GM19372 (cell line): ENCODE data around the gene MYOM1.
"Not testable (repeated sequence)": the region's sequence is repeated elsewhere in the genome, so short reads cannot be mapped to it uniquely, and the experiment has no call there.

Experiments
- ATAC-seq: cut with Tn5 transposase; IDR thresholded peaks from one replicate; pipeline ENCODE4 v1.9.1; 2021; ENCODE audit warnings: mild to moderate bottlenecking, low read depth, moderate library complexity; ENCODE audit not compliant: unreplicated experiment

MYOM1 gene

DNA sequence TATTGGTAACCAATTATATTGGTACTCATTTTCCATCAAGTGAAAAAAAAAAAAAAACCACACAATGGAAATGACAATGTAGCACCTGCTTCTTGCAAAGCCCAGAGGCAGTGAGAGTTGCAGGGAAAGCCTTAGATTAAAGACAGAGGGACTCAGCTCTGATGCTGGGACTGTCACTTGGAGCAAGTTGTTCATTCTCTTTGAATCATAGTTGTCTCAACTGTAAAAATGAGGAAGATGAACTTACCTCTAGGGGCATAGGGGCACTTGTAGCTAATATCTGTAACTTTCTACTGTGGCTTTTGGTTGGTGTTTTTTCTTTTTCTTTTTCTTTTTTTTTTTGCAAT lies 125.5 kb downstream of the MYOM1 start:
- no peak for ATAC-seq

DNA sequence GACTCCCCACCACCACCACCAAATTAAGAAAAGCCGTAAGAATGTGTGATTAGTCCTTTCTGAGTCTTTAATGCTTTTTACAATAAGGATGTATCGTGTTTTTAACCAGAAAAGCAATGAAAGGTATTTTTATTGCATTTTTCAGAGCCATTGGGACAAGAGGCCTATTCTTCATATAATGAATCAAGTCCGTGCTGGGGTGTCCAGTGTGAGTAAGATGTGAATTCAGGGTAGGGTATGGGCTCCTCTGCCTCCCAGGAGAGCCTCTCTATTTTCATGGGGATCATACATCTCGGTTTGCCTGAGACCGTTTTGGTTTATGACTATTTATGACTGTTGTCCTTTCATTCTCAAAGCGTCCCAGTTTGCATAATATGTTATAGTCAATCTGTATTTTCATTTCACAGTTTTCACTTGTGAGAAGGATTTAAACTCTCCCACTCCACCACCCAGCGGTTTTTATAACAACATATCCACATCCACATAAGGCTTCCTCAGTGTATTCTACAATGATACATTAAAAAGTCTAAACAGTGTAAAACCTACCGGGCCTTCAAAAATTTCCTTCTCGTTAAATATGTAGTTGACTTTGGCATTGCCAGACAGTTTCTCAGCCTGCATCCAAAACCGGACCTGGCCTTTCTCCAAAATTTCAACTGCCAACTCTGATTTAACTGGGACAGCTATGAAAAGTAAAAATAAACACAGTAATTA lies 126.0 kb downstream of the MYOM1 start:
- no peak for ATAC-seq

DNA sequence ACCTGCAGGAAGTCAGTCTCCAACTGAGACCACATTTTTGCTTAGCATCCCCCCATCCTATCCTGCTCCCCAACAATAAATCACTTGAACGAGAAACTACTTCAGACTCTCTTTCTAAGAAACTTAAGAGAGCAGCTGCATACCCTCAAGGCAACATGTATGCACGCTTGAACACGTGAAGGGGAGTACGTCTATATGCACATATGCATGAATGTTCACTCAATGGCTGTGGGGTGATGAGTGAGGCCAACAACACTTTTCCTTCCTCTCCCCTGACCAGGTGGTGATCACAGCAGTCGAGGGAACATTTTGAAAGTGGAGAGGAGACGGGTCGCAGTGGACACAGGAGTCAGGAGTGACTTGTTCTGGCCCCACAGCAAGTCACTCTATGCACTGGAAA lies 127.0 kb downstream of the MYOM1 start:
- ATAC-seq = no peak

DNA sequence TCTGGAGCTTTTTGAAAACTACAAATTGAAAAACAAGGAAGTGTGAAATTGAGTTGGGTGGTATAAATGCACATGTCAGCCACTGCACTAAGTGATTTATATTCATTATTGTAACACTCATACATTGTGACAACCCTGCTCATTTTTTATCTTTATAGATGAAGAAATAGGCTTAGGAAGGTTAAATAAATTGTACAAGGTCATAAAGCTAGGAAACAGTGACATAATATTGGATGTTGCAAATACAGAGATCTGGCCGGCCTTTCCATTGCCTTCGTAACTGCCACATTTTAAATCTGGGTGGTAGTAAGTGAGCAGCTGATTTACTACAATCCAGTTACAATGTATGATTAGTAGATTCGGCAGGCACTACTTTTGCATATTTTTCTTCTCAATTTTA lies 130.2 kb downstream of the MYOM1 start:
- no peak for ATAC-seq

DNA sequence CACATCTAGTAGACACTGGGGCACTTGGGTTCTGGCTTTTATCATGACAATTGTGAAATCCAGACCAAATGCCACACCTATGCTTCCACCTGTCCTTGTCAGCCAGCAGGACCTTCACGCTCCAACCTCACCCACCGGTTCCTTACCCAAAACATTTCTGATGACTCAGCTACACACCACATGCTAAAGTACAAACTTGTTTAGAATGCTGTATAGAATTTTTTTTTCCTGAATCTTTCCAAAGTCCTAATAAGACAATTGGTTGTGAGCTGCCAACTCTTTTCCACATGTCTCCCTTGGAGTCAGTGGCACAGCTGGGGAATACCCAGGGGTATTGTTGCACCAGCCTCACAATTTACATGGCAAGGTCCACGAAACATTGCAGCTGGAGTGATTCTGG lies 131.3 kb downstream of the MYOM1 start:
- no peak for ATAC-seq

DNA sequence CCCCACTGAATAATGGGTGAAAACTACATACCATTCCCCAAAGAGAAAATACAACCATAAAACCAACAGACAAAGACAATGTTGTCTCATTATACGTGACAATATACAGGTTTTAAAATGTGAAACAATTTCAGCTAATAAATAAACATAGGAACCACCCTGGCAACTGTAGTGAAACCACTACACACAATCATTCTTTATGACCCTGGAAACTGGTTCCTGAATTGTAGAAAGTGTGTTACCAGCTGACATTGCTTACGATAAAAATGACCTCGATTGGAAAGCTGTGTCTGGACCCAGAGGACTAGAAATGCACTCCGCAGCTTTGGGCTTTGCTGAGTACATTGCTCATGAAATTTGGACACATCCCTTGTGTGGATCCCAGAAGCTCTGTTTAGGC lies 132.9 kb downstream of the MYOM1 start:
- ATAC-seq = no peak

DNA sequence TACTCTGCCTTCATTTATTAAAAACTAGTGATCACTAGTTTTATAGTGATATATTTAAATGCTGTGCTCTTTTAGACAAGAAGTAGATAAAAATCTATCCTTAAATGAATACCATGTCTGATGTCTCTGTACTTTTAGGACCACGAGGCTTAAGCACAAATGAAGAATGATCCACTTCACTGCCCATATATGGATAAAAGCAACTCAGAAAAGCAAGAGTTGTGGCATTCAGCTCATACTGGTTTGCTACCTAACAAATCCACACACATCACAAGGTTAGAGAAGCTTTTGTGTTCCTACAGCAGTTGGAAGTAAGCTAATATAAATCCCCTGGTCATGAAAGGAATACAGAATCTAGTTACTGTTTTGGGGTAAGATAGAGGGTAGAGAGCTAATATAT lies 134.2 kb downstream of the MYOM1 start:
- ATAC-seq = no peak

DNA sequence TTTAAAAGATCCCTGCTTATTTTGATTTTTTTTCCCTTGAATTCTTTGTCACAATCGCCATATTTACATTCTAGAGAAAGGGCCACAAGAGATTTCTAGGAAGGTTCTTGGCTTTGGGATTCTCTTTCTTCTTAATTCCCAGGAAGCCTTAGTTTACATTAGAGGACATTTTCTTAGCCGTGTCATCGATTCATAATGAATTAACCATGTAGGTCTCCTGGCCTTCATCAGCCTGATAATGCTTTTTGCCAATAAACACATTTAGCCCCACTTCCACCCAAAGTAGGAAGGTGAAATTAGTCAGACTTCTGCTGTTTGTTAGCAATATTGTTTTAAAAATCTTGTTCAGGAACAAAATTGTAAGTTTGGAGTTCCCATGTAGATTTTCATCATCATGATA lies 135.6 kb downstream of the MYOM1 start:
- ATAC-seq = no peak

DNA sequence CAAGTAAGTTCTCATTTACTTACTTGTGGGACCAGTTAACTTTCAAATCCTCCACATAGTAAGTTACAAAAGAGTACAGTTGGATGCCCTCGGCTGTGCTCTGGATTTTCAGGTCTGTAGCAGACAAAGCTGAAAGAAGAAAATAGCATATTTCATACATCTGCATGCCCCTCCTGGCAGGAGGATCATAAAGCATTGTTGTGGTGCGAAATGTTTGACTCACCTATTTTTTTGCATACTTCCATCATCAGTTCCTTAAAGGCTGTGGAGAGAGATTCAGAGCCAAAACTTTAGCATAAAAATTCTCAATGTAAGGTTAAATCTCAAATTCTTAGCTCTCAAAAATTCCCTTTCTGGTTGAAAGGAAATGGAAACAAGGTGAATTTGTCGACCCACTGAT lies 136.0 kb downstream of the MYOM1 start:
- no peak for ATAC-seq

DNA sequence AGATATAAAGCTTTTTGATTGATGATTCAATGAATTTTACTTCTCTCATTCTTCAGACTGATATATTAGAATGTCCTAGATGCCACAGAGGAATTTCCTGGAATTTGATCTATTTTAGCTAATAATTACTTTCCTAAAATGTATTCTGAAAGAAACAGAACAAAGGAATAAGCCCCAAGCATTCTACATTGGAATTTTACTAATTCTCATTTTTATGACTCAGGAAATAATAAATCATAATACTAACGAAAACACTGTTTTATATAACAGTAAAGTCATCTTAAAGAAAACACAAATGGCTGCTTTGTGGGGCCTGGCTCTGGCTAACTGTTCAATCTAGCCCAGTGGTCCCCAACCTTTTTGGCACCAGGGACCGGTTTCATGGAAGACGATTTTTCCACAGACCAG lies 138.2 kb downstream of the MYOM1 start:
- no peak for ATAC-seq

DNA sequence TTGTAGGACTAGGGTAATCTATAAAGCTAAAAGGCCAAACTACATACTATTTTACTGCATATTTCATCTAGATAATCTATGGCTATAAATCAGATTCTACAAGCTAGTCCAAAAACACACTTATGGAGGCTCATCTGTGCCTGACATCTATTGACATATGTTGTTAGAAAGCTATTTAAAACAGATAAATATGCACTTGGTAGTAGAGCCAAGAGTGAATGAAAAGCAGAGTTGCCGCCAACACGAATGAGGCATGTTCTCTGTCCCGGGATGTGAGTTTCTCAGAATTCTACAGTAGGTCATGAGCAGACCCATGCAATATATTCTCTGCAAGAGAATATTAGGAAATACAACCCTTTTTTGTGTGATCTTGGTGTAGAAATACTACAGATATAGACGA lies 140.1 kb downstream of the MYOM1 start:
- no peak for ATAC-seq

DNA sequence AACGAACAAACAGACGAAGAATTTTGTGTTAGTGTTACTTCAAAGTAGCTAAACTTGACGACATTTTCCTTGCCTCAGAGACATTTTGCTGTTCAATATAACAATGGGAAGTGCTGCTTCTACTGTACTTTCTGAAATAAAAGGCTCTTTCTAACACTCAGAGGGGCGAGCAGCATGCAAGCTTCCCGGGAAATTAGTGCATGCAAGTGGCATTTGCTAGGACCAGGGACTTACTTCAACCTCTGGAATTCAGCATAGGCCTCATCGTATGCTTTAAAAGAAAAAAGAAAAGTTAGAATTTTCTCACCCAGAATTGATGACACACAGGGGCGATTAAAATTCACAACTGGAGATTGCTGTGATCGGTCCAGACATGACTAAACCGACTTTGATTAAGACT lies 144.3 kb downstream of the MYOM1 start:
- ATAC-seq = no peak

DNA sequence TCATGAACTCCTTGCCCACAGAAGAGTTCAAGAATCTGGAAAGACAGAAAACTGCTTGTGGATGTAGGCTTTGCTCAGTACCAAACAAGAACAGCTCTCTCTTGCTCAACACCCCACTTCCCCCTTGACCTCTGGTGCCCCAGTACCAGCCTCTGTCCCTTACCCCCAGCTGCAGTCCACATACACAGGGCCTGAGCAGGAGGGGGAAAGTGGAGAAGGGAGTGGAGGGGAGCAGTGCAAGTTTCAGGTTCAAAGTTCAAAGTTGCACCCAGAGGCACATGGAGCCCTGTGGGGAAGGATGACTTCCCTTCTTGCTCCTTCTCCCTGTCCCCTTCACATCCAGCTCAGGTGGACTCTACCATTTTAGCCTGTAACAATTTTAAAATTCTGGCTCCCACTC lies 145.7 kb downstream of the MYOM1 start:
- ATAC-seq = no peak

DNA sequence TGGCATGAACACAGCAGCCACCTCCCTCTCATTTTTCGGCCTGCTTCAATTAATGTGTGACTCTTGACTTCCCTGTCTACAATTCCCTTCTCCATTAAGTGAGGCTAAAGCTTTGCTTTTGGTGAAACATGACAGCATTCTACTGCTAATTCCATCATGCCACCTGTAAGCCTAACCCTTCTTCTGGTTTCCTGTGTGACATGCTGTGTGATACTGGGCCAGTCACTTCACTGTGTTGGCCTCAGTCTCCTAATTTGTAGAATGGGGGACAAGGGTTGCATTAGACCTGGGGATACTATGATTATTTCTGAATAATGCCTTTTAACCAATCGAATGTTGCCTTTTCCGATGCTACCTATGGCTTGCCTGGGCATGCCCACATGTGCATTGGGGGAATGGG lies 146.4 kb downstream of the MYOM1 start:
- ATAC-seq = not testable (repeated sequence)

DNA sequence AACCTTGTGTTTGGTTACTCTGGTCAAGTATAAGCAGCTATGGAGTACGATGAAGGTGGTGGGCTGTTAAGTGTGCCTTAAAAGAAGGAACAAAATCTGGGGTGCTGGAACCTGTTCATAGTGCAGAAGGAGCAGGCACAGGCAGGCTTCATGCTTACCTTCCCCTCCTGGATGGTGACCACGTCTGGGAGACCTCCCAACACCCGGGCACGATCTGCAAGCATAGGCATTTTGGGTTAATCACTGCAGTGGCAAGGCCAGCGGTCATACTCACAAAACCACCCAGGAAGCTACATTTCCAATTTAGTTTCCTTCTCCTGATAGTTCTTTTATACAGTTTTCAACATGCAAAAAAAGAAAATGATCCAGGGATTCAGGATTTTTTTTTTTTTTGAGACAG lies 148.1 kb downstream of the MYOM1 start:
- ATAC-seq = no peak

DNA sequence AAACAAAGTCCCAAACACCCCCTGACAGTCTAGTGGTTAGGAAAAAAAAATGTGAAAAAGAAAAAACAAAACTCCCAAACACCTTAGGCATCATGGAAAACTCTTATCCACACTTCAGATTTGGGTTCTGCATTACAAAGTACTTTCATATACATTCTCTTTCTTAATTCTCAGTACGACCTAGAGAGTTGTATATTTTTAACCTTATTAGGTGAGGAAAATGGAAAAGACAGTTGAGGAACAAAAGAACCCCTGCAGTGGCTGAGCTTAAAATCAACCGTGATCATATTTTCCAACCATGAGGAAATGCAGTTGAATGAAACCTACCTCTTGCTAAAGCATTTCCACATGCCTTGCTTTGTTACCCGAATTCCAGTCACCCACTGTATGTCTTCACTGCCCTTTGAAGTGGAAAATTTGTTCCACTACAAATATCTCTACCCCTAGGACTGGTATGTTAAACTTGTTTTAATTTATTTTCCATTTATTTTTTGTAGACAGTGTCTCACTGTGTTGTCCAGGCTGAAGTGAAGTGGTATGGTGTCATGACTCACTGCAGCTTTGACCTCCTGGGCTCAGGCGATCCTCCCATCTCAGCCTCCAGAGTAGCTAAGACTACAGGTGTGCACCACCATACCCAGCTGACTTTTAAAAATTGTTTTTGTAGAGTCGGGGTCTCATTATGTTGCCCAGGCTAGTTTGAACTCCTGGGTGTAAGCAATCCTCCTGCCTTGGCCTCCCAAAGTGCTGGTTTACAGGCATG lies 149.9 kb downstream of the MYOM1 start:
- no peak for ATAC-seq

DNA sequence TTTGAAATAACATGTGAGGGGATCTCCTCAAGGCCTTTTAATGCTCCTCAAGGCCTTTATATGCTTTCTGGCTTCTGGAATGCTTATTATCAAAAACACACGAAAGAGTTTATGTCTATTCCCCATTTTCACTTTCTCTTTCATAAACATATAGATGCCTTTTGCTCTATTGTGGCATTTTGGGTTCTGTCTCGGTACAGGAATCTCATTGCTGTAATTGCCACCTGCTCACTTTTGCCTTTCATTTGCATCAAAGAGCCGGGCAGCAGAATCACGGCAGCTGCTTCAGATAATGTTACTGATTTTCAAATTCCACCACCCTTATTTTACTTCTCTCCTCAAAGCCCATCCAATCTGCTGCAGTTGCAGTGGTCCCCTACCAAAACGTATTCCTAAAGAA lies 152.0 kb downstream of the MYOM1 start:
- no peak for ATAC-seq

DNA sequence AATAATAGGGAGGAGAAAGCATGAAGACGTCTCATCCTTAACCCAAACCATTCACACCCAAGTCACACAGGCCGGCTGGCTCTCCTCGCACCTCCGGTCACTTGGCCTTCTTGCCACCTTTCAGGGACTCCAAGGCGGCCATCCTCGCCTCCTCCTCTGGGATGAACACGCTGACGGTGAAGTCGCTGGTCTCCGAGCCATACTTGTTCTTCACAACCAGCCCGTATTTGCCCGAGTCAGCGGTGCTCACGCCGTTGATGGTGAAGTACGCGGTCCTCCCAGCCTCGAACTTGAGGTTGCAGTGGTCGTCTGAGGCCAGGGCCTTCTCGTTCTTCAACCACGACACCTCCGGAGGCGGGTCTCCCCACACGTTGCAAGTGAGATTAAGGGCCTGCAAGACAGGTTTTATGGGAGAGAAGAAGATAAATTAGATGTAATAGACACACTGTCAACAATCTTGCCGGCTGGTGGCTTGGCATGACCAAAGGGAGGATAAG lies 152.6 kb downstream of the MYOM1 start:
- ATAC-seq = no peak

DNA sequence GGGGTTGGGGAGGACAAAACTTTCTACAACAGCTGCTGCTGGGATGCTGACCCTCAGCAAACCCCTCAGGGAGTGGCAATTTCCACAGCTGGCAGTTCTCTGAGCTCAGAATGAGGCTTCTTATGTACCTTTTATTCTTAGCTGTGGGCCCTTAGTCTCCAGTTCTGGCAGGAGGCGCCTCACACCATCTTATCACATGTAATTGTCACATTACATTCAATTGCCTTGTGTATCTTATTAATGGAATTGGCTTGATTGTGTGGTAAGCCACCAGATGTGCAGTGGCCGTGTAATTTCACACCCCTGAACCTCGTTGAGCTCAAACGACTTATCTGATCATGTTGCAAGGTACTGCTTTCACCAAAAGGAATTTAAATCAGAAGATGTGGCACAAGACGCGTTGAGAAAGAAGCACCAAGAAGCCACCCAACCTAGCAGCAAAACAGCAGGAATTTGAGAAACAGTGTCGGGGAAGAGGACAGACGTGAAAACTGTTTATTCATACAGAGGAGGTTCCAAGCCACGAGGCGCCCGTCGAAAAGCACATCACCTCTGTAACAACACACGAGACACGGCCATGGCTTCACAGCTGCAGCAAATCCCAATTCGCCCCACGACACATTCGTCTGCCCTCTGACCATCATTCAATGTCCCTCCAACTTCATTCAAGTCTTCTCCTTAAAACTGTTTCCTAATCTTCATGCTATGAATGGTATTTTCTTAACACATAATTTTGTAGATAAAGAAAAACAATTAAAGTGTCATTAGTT lies 153.2 kb downstream of the MYOM1 start:
- no peak for ATAC-seq

DNA sequence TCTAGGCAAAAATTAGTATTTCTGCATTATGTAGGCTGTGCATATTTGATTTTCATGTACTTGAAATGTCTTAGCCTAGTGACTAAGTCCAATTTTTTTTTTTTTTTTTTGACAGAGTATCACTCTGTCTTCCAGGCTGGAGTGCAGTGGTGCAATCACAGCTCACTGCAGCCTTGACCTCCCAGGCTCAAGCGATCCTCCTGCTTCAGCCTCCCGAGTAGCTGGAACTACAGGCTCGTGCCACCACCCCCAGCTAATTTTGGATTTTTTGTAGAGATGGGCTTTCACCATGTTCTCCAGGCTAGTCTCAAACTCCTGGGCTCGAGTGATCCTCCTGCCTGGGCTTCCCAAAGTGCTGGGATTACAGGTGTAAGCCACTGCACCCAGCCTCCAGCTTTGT lies 156.0 kb downstream of the MYOM1 start:
- ATAC-seq = not testable (repeated sequence)
